ENCODE data around the gene DIAPH3. TPM values are rescaled to one million over a fixed set of nuclear protein-coding genes. Genes with fewer than 3 reads are reported as not detected.
"Not testable (repeated sequence)": the region's sequence is repeated elsewhere in the genome, so short reads cannot be mapped to it uniquely, and the experiment has no call there.

DIAPH3 gene
- total RNA-seq, 6 experiments from 2014 or later = 18.4 to 38.5 (median 37.5) TPM

- no peaks in the 10 kb centered on the region for H3K4me1 Mint-ChIP-seq (ENCODE audit: low read depth)
- H3K27me3 Mint-ChIP-seq (ENCODE audit: insufficient read depth) = peaks cover 3% of the 10 kb centered on the region
- H3K36me3 Mint-ChIP-seq (ENCODE audit: low read depth) = no peaks in the 10 kb centered on the region
- H3K27ac Mint-ChIP-seq = no peak overlapping the region
- H3K9me3 Mint-ChIP-seq = no peaks in the 10 kb centered on the region
- no peak for DNase-seq
- TF ChIP-seq CTCF (IDR thresholded peaks at IDR 0.05) = no peak
- no peak overlapping the region for H3K4me3 Mint-ChIP-seq
Measured at GRCh38 chr13:60201286-60201685, 37.6 kb upstream of the DIAPH3 start.

GRCh38 chr13:60195893-60196292, 32.2 kb upstream of the DIAPH3 start:
- not testable (repeated sequence) for H3K9me3 Mint-ChIP-seq; H3K27ac Mint-ChIP-seq; H3K27me3 Mint-ChIP-seq (ENCODE audit: insufficient read depth); H3K4me1 Mint-ChIP-seq (ENCODE audit: low read depth); DNase-seq; H3K4me3 Mint-ChIP-seq; H3K36me3 Mint-ChIP-seq (ENCODE audit: low read depth)

GRCh38 chr13:60182907-60183306, 19.2 kb upstream of the DIAPH3 start:
- no peaks in the 10 kb centered on the region for H3K4me1 Mint-ChIP-seq (ENCODE audit: low read depth)
- H3K4me3 Mint-ChIP-seq = no peak overlapping the region
- H3K36me3 Mint-ChIP-seq (ENCODE audit: low read depth) = no peaks in the 10 kb centered on the region
- no peak overlapping the region for H3K27ac Mint-ChIP-seq
- TF ChIP-seq CTCF (IDR thresholded peaks at IDR 0.05) = no peak
- DNase-seq = no peak
- no peaks in the 10 kb centered on the region for H3K9me3 Mint-ChIP-seq
- peaks cover 3% of the 10 kb centered on the region; the same call in 1 of the 2 replicates for H3K27me3 Mint-ChIP-seq (ENCODE audit: insufficient read depth)

- Mint-ChIP-seq H3K4me1 (ENCODE audit: low read depth) (no peaks in the 10 kb centered on the region), H3K9me3 (no peaks in the 10 kb centered on the region), H3K4me3 (no peak overlapping the region), H3K27me3 (ENCODE audit: insufficient read depth) (peaks cover 8% of the 10 kb centered on the region), H3K36me3 (ENCODE audit: low read depth) (no peaks in the 10 kb centered on the region), H3K27ac (no peak overlapping the region)
- TF ChIP-seq CTCF (IDR thresholded peaks at IDR 0.05) = no peak
- no peak for DNase-seq
Measured at GRCh38 chr13:60178327-60178726, 14.6 kb upstream of the DIAPH3 start.

- Mint-ChIP-seq H3K27me3 (ENCODE audit: insufficient read depth) (peaks cover 6% of the 10 kb centered on the region), H3K4me3 (no peak overlapping the region), H3K27ac (no peak overlapping the region), H3K36me3 (ENCODE audit: low read depth) (no peaks in the 10 kb centered on the region), H3K4me1 (ENCODE audit: low read depth) (no peaks in the 10 kb centered on the region), H3K9me3 (no peaks in the 10 kb centered on the region)
- TF ChIP-seq CTCF (IDR thresholded peaks at IDR 0.05) = no peak
- DNase-seq = no peak
Measured at GRCh38 chr13:60175571-60175970, 11.8 kb upstream of the DIAPH3 start.

GRCh38 chr13:60174113-60174512, 10.4 kb upstream of the DIAPH3 start:
- Mint-ChIP-seq H3K9me3 (no peaks in the 10 kb centered on the region), H3K4me3 (no peak overlapping the region), H3K27ac (no peak overlapping the region), H3K4me1 (ENCODE audit: low read depth) (no peaks in the 10 kb centered on the region), H3K27me3 (ENCODE audit: insufficient read depth) (peaks cover 5% of the 10 kb centered on the region), H3K36me3 (ENCODE audit: low read depth) (no peaks in the 10 kb centered on the region)
- DNase-seq = no peak
- TF ChIP-seq CTCF (IDR thresholded peaks at IDR 0.05) = no peak

Measured in HFFc6 (cell line).